ENCODE data around the gene HERC3.

- TF ChIP-seq POLR2A (IDR thresholded peaks at IDR 0.05) (no peak), EP300 (IDR thresholded peaks at IDR 0.05) (no peak), CTCF (IDR thresholded peaks at IDR 0.05) (no peak), POLR2AphosphoS5 (IDR thresholded peaks at IDR 0.05) (no peak)
Measured at GRCh38 chr4:88738180-88738579, 145.9 kb downstream of the HERC3 start.

Measured in gastroesophageal sphincter (tissue), 3 donors.